Measurements from ENCODE around the gene REPIN1.

Gene REPIN1

GRCh38 chr7:150398108-150398964, 29.7 kb downstream of the REPIN1 start:
- no peak for DNase-seq

- DNase-seq = no peak
These were observed 30.3 kb downstream of the REPIN1 start for GRCh38 chr7:150398965-150399320.

GRCh38 chr7:150399421-150400007, 30.9 kb downstream of the REPIN1 start:
- DNase-seq = no peak

DNA sequence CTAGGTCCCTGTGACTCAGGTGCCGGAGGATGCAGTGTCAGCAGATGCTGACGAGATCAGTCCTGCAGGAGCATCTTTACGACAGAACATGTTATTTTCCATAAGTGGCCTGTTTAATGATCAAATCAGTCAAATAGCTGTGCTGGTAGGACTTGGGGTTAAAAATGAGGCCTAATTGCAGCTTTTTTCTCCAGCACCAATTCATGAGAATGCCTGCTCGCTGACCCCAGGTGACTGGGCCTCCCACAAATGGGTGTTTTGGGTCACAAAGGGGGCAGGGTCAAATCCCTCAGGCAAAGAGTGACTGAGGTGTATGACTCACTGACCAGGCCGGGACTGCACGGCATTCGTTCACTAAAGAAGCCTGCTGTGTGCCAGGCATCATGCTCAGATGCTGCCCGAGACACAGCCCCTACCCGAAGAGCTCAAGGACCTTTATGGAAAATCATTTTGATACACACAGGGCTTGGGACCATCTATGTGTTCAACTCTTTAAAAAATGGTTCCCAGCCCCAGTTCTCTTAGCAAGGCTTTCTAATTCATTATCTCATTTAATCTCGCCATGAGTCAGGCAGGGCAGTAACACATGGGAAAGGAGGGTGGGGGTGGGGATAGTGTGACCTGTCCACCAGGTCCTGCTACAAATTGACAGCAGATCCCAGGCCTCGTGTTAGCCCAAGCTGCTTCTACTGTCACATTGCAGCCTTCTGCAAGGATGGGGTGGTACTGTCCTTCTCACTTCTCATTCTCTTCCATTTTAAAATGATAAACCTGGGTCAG, 31.6 kb downstream of the REPIN1 start:
- DNase-seq = no peak

GRCh38 chr7:150400788-150401423, 32.3 kb downstream of the REPIN1 start:
- no peak for DNase-seq

DNA sequence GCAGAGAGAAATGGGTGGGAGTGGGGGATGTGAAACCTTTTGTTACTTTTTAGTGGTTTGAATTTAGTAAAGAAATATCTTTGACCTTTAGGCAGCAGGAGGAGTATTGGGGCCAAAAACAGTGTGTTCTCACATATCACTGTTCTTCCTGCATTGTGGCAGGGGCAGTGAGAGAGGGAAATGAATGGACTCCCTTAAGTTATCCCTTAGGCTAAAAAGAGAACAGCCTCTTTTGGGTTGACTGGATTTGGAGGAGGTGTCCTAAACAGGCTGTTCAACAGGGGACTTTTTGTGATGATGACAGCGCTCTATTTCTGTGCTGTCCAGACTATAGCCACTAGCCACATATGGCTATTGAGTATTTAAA, 32.8 kb downstream of the REPIN1 start:
- DNase-seq = no peak

DNA sequence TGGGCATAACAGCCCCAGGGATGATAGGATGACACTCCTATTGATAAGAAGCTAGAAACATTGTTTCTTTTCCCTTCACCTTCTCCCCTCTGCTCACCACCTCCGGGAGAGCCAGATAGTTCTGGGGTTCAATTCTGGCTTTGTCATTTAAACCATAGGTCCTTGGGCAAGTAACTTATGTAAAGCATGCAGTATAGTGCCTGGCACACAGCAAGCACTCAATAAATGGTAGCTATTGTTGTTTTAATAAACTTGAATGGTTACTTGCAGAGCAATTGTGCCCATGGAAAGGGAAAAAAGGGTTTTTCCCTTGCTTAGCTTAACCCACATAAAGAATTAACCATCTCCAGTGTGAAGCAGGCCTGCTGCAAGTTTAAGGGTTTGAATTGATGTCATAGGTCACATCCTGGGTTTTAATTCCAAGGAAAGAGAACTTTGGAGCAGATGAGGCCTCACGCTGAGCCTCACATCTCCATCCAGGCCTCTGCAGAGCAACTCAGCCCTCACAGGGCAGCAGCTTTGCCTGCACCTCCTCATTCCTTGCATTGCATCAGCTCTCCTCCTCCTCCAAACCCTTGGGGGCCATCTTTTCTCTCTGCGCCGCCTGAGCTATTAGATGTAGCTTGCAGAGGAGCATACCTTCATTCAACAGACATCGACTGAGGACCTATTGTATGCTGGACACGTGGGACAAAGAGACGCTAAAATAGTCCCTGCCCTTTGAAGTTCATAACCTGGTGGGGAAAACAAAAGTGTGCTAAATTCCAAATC, 33.4 kb downstream of the REPIN1 start:
- no peak for DNase-seq

- no peak for DNase-seq
These were observed 34.2 kb downstream of the REPIN1 start for GRCh38 chr7:150402671-150403321.

GRCh38 chr7:150403376-150404171, 35.0 kb downstream of the REPIN1 start:
- DNase-seq = no peak

DNA sequence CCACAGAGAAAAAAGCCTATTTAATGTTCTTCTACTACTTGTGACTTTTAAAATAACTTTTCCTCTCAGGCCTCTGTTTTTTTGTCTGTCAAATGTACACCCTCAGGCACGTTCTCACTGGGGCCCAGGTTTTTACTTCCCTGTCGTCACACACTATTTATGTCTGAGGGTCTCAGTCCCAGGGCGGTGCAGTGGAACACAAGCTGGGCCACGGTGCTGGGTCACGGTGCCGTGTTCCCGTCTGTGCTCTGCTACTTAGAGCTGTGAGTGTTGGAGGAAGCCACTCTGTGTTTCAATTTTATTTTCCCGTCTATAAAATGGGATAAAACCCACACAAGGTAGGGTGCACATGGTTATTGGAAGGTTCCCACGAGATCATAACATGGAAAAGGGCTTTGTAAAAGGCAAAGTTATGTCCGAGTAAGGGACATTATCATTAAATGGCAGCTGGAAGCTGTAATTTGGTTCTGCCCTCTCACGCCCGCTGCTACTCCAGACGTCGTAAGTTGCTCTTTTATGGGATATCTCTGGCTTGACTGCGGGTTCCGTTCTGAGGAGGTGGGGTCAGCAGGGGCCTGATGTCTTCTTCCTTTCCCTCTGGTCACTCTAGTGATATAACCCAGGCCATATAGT, 35.7 kb downstream of the REPIN1 start:
- DNase-seq = no peak

DNA sequence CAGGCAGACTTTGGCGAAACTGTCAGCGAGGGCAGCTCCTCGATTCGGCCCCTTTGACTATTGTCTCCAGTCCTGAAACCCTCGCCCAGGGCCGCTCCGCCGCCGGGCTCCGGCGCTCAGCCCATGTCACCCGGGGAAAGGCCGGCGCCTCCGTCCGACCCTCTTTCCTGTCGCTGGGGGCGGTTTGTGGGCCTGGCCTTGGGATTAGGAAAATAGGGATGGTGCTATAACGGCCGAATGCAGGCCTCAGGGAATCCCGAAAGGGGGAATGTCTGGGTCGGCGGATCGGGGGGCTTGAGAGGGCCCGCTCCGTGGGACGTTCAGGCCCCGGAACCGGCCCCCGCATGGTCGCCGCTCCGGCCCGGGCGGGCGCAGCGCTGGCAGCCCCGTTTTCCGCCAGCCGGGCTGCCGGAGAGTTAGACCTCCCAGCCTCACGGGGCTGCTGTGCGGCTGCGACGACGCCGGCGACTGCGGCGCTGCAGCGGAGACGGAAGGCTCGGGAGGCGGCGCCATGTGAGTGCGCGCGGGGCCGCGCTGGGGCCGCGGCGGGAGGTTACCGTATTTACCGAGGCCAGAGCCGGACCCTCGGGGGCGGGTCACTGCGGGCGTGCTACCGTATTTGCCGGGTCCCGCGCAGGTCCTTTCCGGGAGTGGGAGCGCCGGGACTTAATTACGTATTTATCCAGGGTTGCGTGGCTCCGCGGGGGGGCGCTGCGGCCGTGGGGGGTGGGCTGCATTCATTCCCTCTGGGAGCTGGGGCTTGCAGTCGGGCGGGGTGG, 36.4 kb downstream of the REPIN1 start:
- DNase-seq = peak; percentile 48

DNA sequence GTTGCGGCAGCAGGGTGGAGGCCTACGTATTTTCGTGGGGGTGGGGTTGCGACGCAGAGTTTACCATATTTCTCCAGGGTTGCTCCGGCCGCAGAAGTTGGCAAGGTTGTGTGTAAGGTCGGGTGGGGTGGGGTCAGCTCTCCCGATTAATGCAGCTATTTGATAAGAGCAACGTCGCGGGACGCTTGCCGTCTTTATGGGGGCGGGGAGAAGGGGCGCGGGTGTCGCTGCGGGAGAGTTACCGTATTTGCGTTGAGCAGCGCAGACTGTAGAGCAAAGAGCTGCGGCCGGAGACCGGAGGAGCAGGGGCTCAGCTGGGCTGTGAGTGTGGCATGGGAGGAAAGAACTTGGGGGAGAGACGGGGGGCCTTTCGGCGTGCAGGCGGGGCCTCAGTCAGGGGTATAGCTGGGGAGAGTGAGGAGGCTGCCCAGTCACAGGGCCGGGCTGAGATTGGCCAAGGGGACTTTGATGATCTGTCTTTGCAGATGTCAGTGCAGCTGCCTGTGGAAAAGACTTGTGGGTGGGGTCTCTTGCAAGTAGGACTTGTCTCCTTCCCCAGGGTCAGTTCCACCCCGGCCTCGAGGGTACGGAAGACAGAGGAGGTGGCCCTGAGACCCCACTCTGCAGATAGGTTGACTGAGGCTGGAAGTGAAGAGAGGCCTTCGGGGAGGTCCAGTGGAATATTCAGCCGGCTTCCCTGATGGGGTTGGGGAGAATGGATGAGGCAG, 37.1 kb downstream of the REPIN1 start:
- DNase-seq = peak; percentile 8

DNA sequence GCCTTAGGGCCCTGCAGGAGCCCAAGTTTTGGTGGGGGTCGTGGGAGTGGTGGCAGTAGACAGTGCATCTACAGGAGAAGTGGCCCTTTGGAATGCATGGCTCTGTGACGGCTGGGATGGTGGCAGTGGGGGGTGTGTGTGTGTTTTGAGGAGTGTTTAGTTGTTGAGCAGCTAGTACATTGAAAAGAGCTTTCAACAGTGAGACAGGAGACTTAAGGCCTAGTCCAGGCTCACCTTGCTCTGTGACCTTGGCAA, 37.6 kb downstream of the REPIN1 start:
- no peak for DNase-seq

DNA sequence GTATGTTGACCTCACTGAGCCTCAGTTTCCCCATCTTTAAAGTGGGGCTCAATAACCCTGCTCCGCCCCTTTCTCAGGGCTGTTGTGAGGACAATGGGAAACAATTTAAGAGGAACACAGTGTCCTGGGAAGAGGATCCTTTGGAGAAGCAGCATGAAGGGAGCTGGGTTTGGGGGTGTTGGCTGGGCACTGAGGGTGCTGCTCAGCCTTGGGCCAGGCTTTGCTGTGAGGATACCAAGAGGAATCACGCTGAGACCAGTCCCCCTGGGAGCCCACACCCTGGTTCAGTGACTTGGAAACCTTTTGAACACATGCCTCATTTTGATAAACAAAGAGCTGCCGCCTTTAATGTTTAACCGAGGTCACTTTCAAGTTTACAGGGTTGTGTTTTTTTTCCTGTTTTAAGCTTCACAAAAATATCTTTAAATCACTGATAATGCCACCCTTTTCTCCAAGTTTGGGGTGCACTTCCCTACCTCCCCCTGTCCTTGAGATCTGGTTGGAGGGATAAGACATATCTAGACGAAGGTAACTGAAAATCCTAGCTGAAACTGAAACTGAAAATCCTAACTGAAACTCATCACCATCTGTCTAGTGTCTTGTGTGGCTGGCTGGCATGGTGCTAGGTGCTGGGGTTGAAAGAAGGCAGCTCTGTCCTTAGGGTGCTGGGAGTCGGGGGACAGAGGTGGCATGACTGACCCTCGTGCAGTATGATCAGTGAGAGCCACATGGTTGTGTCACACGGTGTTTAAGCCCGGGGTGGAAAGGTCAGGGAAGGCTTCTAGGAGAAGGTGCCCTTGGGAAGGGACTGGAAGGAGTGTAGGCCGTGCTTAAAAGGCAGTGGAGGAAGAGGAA, 38.2 kb downstream of the REPIN1 start:
- peak; percentile 17 for DNase-seq

DNA sequence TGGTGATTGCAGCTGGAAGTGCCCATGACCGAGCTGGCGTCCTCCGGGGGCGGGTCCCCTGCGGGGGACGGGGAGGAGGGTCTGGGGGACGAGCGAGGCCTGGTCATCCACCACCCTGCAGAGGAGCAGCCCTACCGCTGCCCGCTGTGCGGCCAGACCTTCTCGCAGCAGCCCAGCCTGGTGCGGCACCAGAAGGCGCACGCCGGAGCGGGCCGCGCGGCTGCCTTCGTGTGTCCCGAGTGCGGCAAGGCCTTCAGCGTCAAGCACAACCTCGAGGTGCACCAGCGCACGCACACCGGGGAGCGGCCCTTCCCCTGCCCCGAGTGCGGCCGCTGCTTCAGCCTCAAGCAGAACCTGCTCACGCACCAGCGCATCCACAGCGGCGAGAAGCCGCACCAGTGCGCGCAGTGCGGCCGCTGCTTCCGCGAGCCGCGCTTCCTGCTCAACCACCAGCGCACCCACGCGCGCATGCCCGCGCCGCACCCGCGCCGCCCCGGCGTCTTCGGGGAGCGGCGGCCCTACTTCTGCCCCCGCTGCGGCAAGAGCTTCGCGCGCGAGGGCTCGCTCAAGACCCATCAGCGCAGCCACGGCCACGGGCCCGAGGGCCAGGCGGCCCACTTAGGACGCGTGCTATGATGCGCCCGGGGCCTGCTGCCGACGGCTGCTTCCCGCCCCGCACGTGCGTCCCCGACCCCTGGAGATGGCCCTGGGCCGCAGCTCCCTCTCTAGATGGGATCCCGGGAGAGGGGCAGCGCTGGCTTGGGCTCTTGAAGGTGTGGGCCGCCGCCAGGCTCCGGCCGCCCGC, 39.2 kb downstream of the REPIN1 start:
- no peak for DNase-seq

- no peak for DNase-seq
These were observed 40.0 kb downstream of the REPIN1 start for GRCh38 chr7:150408393-150409299.

Data from activated T-cell treated with anti-CD3 and anti-CD28 coated beads for 4 hours (primary cell).